Measurements from ENCODE around the gene DDX59.

The DDX59 gene

GRCh38 chr1:200628223-200628881 lies 41.4 kb downstream of the DDX59 start:
- DNase-seq = no peak

- no peak for DNase-seq
These were observed 42.0 kb downstream of the DDX59 start for GRCh38 chr1:200627575-200628222.

- DNase-seq = no peak
These were observed 42.7 kb downstream of the DDX59 start for GRCh38 chr1:200626853-200627534.

- DNase-seq = no peak
These were observed 44.3 kb downstream of the DDX59 start for GRCh38 chr1:200625381-200625824.

GRCh38 chr1:200624679-200625335 lies 44.9 kb downstream of the DDX59 start:
- DNase-seq = no peak

- DNase-seq = peak; percentile 28
These were observed 49.2 kb downstream of the DDX59 start, which contains the start of gene KIF14 for GRCh38 chr1:200620273-200621131. Gene KIF14 (minus strand): TSS chr1:200620751. CDS start chr1:200618723, 2,028 bp downstream.

- no peak for DNase-seq
These were observed 49.8 kb downstream of the DDX59 start for GRCh38 chr1:200619894-200620272.

GRCh38 chr1:200610846-200611245 lies 58.9 kb downstream of the DDX59 start:
- no peak for DNase-seq

GRCh38 chr1:200602632-200603031 lies 67.1 kb downstream of the DDX59 start:
- no peak for DNase-seq
